GM11168 (cell line): Measurements from ENCODE around the gene VSNL1.

Source experiments
- in situ Hi-C: fragments of 300-500 bp; cut with MboI; formaldehyde crosslinking; loops from one replicate; pipeline ENCODE4 v1.12.0; 2022; ENCODE audit warnings: low sequenced_read_pairs; ENCODE audit not compliant: unreplicated experiment

Gene VSNL1

DNA sequence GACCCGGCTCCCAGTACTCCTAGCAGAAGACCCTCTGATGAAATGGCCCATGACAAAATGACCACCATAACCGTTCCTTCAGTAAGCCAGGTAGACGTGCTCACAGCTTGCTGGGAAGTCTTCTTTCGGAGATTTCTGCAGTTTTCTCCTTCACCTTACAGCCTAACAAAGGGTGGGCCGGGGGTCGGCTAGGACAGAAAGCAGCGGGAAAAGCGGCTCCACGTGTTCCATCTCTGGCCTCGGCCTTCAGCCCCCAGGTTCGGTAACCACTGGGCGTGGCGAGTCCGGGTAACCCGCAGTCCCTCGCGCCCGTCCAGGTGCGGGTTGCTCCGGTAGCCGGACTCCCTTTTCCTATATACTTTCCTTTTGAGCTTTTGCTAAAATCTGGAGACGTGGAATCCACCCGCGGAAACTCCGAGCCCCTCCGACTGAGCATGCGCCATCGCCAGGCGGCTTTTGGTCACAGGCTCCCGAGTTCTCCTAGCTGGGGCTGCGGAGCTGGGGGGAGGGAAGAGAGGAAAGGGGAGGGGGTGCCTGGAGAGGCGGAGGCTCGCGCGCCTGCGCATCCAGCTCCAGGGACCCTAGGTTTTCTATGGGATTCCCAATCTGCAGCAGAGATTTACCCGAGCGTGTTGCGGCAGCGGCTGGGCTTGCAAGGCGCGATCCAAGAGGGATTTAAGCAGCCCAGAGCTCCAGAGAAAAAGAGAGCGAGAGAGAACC is at the start of gene VSNL1:
TSS of gene VSNL1 (plus strand) at position 604 of the 720 bp plus-strand sequence. CDS start 51,379 bp downstream, outside the sequence.
- in situ Hi-C loops = no loop called here

DNA sequence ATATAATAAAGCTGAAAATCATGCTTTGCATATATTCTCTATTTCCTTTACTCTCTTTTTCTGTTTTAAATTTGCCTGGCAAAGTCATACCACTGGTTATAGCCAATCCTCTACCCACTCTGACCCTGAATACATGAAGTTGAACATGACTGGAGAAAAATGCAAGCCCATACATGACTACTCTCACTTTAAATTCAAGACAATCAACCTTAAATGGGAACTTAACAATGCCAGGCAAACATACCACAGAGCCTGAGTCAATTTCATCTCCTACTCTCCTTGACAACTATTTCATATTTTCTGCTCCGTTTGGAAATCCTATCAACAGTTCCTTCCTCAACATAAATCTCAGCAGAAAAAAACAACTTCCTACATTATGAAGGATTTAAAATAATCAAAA is 44.9 kb upstream of the VSNL1 start:
- in situ Hi-C loops = no loop called here

DNA sequence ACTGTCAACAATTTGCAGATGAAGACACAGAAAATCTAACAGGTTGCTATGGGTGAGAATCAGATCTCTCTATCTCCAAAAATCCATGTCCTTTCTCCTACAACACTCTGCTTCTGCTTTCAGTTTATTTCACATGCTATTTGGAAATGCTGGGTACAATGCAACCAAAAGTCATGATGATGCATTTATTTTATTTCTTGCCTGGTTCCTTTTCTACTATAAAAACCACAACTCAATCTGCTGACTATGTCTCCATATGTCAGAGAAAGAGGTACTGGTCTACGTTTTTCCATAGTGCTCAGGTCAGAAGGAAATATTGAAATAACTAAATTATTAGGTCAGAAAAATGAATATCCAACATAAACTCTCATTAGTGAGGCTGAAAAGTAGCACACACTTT is 42.8 kb upstream of the VSNL1 start:
- in situ Hi-C loops = no loop called here

DNA sequence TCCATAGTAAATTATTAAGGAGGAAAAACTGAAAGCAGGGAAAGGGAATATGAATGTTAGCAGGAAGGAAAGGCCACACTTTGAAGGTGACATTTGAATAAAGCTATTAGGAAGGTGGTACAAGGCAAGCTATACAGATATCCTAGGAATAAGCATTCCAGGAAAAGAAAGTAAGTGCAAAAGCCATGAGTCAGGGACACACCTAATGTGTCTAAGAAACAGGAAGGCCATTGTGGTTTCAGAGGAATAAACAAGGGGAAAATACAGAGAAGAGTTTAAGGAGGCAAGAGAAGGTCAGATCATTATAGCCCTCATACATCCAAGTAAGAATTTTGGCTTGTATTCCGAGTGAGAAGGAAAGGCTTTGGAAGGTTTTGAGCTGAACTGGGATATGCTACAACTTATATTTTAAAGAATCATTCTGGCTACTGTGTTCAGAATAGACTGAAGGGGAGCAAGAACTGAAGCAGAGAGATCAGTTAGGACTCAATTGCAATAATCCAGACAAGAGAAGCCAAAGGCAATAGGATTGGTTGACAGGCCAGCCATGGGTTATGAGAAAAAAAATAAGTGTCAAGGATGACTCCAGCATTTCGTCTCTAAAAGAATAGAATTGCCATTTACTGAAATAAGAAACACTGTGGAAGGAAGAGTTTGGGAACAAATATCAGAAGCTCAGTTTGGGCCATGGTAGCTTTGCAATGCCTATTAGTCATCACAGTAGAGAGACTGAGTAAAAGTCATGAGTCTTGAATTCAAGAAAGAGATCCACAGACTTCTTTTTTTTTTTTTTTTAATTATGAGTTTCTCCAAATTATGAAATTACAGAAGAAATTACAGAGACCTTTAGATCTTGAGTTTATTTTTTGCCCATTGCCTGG is 33.5 kb upstream of the VSNL1 start:
- in situ Hi-C loops = no loop called here

DNA sequence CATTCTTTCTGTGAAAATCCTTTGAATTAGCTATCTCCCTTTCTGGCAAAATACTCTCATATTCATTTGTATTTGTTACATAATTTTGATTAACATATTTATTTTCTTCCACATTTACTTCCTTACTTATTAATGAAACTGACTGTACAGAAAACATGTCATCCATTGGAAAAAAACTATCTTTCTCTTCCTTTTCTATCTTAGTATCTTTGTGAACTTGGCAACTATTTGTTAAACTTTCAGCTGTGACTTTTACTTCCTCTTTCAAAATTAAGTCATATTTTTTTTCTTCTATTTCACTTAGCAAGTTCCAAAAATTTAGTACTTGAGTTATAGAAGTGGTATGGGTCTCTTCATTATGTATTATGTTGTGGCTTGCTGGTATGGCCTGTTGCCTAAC is 24.8 kb upstream of the VSNL1 start:
- in situ Hi-C loops = no loop called here

DNA sequence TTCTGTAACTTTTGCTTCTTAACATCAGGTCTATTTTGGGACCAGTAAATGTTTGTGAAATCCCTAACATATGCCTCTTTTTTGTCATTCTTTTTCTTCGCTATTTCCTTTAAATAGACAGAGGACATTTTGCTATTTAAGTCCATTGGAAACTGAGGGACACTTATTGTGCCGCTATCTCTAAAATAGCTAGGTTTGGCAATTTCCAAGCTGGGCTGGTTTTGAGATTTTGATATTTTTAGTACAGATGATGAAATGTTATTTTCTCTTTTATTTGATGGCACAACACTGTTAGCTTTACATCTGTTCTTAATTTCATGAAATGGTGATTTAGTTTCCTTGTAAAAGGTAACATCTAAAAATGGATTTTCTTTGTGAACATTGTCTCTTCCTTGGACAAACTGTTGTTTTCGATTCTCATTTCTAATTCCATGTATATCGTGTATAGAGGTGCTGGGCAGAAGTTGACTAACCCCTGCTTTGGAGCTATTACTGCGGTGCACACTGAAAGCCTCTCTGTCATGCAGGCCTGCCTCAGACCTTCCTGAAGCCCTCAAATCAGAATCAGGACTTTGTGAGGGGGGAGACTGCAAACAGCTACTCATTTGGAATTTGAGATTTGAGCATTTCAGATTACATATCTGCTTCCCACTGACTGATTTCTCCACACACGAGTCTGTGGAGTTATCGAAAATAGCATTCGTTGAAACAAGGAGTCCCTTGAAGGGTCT is 22.9 kb upstream of the VSNL1 start:
- in situ Hi-C loops = no loop called here

DNA sequence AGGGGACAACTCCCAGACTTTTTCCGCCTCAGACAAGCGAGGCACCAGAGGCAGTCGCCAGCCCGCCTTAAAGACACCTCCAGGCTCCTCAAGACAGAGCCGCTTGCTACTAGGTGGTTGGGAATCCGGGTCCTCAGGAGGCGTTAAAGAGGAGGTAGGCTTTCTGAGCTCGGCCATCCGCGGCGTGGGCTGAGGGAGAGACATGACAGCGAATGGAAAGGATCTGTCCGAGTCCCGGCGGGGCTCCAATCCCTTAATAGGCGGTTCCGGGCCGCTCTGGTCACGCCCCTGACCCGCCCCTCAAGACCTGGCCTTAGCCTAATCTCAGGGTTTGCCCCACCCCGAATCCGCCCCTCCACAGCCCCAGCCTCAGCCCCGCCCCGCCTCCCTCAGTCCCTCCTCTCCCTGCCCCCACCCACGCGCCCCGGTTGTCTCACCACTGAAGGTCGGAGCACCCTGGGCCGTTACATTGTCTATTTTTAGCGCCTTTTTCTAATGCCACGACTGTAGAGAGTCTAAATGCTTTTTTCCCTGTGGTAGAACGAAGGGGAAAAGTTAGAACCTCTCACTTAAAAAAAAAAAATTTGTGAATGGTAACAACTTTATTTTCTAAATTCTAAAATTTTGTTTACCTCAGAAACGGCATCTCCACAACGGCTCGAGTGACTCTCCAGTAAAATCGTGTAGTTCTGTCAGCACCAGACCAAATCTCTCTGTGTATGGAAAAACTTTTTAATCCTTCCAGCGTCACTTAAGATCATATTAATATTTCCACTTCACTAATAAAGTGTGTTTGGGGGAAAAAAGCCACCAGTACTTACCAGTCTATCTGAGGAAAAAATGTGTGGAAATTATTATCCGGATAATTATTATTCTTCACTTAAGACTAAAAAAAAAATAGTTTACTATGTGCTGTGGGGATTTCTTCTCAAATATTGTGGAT is 22.0 kb upstream of the VSNL1 start, which contains the start of gene RAD51AP2:
TSS of gene RAD51AP2 (minus strand) at position 229 of the 943 bp plus-strand sequence. CDS start at position 204, 25 bp downstream.
- in situ Hi-C loops = no loop called here

DNA sequence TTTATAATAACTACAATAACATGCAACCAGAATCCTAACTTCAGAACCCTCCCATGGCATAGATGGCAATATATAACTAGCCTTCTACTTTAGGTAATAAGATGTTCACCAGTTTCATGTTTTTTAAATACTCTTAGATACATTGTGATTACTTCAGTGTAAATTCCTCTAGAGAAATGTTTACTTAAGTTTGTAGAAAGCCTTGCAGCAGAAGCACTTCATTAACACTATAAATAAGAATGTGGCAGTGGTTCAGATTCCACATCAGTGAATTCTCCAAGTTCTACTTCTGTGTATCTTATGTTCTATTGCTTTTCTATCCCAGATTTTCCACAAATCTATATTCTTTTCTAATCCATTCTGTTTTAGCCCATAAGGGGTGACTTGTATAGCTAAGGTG is 21.0 kb upstream of the VSNL1 start:
- in situ Hi-C loops = no loop called here

DNA sequence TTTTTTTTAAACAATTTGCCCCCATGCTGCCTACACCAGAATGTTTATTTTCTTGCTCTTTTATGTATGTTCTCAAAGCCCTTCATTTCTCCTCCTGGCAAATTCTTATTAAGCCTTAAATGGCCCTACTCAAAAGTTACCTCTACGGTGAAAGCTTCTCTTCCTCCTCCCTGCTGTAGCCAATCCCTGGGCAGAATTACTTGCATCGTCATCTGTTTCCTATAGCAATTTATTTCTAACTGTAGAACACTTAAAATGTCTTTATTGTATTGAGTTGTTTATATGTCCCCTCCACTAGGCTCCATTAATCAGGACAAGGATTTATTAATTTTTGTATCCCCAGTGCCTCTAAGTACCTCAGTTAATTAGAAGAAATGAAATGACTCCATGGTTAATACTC is 19.7 kb upstream of the VSNL1 start:
- in situ Hi-C loops = no loop called here

DNA sequence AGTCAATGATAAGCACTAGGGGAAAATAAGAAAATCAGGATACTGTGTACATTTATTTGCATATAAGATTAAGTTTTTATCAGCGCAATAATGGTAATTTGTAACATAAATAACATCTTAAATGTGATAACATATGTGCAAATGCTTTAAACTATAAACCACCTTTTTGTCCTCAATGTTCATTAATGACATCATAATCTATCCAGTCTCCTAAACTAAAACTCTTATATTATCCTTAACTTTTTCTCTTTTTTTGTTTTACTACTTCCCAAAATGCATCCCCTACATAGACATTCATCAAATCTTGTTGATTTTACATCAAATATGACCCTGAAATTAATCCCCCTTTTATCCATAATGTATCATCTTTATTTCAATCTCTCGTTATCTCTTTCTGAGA is 18.9 kb upstream of the VSNL1 start:
- in situ Hi-C loops = no loop called here

DNA sequence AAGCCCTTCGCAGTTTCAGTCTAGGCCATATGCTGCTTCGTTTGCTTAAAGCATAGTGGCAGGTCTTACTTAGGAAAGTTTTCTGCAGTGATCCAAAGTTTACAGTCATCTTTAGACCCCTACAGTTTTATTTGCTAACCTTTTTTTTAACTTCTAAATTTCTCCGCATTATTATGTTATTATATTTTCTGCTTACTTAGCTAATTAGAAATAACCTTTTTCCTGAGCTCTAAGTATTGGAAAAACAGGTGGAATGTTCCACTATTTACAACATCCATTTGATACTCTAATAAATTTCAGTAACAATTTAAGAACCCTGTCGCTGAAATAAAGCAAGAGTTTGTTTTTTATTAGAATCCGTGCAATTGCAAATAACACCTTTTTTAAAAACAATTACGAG is 18.2 kb upstream of the VSNL1 start:
- in situ Hi-C loops = no loop called here

DNA sequence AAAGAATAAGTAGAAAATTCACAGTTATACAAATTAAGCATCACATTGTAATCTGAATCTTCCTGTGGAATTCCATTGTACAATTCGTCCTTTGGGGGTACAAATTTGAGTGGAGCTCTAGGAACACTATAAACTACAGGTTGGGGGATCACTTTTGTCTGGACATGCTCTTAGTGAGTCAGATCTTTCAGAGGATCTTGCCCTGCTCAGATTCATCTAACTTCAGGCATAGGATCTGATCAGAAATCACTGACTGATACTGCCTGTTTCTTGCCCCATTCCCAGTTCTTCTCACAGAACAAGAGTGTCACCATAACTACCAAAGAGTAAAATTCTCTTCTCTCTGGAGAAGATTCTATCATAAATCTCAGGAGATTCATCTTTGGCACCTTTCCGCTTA is 10.7 kb upstream of the VSNL1 start:
- in situ Hi-C loops = no loop called here

DNA sequence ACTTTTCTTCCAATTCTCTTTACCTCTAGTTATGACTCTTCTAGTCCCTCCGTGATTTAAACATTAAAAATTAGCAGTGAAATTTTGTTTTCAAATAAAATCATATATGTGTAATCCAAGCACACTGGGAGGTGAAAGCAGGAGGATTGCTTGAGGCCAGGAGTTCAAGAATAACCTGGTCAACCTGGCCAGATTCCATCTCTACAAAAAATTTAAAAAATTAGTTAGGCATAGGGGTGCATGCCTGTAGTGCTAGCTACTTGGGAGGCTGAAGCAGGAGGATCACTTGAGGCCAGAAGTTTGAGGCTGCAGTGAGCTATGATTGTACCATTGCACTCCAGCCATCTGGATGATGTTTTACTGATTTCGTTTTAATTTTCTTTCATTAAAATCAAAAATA is 7.0 kb upstream of the VSNL1 start:
- in situ Hi-C loops = no loop called here

DNA sequence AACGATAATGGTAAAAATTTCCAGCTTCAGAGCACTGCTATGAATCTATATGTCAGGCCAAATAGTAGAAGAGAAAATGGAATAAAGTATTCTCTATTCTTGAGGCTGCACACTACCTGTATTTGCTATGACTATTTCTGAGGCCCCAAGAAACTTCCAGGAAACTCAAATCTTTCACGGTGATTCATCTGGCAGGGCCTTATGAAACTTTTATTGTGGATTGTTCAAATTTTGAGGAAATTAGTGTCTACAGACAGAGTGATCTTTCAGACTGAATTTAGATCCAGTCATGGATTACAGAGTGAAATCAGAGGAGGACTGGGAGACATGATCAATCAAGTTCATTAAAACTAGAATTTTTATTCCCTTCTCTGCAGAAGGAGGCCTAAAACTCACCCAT is 4.1 kb upstream of the VSNL1 start:
- in situ Hi-C loops = no loop called here

DNA sequence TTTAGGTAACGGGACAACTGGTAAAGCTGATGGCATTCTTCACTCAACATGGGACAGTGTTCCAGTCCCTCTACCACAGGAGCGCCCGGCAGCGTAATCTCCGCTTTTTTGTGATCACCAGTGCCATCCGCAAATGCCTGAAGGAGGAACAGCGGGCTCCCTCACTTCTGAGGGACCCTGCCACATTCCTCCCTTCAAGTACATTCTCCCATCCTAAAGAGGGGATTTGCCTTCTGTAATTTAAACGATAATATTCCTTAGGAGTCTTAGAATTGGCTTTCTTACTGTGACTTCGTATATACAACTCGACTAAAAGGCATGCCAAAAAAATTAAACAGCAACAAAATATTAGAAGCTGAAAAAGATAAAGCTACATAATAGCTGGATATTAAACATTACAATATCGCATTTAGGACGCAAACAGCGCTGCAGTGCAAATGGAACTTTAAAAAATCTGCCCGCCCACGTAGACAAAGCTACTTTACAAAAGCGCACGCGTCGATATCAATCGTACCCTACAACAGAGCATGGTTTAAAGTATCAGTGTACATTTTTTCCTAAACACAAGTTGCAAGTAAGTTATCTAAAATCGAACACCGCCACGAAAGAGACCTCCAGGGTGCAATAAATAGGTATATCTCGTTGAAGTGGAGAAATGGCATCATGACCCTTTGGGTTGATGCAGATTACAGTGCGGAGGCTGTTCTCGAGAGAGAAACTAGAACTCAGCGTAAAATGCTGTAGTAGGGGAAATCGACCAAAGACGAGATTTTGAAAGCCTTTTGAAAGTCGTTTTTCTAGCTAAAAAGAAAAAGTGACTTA is 2.3 kb upstream of the VSNL1 start:
- in situ Hi-C loops = no loop called here

DNA sequence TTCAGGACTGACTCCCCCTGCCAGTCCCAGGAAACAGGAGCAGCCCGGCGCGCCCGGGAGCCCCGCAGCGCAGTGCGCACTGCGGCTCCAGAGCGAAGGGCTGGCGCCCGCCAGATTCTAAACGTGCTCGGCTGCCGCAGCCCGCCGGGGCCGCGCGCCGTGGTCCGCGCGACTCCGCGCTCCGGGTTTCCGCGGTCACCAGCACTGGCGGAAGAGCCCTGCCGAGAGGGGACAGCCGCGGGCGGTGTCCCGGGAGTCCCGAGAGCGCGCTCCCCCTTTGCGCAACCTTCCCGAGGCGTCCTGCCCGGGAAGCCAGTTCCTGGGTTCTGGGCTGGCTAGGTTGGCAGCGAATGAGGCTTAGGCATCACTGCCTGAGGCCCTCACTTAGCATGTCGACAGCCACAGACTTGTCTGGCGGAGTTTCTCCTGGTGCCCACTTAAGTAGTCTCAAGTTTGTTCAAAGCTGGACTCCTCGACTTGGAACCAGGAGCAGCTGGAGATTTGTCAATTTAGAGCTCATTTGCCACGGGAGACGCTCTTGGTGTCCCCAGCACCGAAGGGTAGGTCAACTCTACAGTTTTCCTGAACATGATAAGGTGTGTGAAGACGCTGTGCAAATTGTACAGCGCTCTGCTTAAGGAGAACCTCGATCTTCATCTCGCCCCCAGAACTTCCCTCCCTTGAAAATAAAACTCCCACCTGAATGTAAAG is 1.5 kb upstream of the VSNL1 start:
- in situ Hi-C loops = no loop called here

DNA sequence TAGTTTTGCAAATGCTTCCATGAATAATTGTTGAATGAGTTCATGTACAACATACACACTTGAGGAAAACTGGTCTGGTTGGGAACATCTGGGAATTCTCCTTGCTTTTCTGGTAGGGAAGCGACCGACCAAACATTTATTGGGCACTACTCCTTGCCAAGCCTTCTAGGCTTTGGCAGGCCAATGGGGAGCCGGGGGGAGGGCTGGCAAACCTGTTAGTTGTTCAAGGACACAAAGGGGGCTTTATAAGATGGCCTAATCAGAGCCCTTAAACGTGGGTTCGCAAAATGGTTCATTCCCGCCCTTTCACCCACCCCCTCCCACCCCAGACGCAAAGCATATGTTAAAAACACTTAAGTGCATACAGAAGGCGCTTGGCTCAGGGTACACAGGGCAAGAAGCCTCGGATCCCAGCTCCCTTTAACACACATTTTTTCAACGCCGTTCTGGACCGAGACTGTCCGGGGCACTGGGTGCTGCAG is 844 bp upstream of the VSNL1 start:
- in situ Hi-C loops = no loop called here

DNA sequence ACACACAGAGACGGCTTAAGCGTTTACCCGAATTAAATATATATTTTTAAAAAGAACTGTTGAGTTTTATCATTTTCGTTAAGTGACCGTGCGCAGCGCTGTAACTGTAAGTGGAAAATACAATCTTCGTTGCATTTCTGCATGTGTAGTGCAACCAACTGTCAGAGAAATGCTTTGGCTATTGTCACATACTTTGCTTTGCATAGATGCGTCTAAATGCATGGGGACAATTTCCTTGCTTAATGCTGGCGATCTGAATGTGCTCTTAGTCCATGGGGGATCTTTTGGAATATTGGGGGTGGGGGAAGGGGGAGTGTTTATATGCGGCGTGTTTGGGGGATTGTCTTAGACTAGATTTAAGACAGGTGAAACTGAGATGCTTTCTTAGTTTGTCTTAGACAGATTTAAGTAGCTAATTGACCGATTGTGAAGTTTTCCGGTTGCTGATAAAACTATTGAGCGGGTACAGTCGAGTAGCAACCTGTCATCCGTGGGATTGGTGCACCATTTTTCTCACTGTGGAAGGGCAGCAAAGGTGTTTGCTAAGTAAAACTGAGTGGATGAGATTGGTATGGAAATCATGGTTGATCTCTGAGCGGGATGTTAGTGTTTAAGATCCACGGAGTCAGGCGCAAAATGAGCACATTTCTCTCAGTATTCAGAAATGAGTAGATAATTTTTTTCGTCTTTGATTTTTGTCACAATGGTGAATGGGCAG is 476 bp downstream of the VSNL1 start:
- in situ Hi-C loops = no loop called here
